Measurements from ENCODE around the gene PCSK4. TPM values are rescaled to one million over a fixed set of nuclear protein-coding genes. Genes with fewer than 3 reads are reported as not detected.
A peak's percentile ranks its signal among the peaks of the same experiment; 100 is the strongest.

The PCSK4 gene
- polyA plus RNA-seq, 1 of the 3 experiments (the other 2 are of a cell fraction): 6.6 TPM

DNA sequence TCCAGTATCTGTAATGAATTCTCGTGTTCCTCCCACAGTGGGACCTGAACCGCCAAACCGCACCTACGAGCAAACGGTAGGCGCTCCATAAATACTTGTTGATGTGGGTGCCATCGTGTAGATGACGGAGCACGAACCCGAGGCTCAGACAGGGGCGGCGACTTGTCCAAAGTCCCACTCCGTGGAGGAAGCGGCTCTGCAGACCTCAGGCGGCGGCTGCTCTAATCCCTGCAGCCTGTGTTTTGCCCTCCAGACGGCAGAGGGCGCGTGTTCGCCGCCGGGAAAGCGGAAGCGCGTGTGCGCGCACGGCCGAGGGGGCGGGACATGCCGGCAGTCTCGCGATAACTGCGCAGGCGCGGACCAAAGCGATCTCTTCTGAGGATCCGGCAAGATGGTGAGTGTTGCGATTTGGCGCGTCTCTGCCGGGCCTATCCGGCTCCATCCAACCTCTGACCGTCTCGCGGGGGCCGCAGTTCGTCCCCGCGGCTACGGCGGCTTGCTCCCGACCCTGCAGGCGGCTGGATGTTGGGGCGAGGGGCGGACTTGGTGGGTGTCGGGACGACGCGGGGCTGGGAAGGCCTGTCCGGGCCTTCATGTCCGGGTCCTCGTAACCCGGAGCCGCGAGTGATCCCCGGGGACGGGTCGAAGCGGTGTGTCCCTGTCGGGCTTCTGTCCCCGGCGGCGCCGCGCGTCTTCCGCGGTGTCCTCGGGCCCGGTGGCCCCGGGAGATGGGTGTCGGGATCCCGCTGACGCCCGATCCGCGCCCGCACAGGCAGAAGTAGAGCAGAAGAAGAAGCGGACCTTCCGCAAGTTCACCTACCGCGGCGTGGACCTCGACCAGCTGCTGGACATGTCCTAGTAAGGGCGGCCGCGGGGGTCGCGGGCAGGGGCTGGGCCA is 51.9 kb downstream of the PCSK4 start, which contains the start of gene RPS15:
Gene RPS15, plus strand, starts transcription at position 362 of the 898 bp plus-strand sequence. Its CDS starts 30 bp downstream, at position 392.
- Histone ChIP-seq H3K36me3 (replicated peaks in 1 of 2; ENCODE audit: control insufficient read depth in 1 of 2, insufficient read depth in 2 of 2, low read length in 1 of 2) (peaks cover 35 to 51% of the 10 kb centered on the region in 2 experiments), H3K9me3 (no peaks in the 10 kb centered on the region), H3K4me1 (ENCODE audit: control insufficient read depth in 1 of 2, insufficient read depth in 2 of 2, low read depth in 1 of 2, low read length in 1 of 2) (peaks cover 3 to 17% of the 10 kb centered on the region in 2 experiments; a peak in 3 of 4 replicates), H3K9ac (peak within 1 kb of the TSS; percentile 96), H4K20me1 (ENCODE audit: insufficient read depth) (peaks cover 50% of the 10 kb centered on the region), H3K4me2 (peak within 1 kb of the TSS; percentile 97), H3F3A (replicated peaks; ENCODE audit: insufficient read depth) (peaks cover 56% of the 10 kb centered on the region), H3K27ac (ENCODE audit: low read depth in 2 of 2, low read length in 1 of 2) (peak within 1 kb of the TSS; percentile 81 to 82), H3K27me3 (ENCODE audit: insufficient read depth) (no peaks in the 10 kb centered on the region), H3K9me2 (no peaks in the 10 kb centered on the region), H3K4me3 (ENCODE audit: low read depth in 2 of 2, low read length in 1 of 2) (peak within 1 kb of the TSS; percentile 80 to 81), H3K79me2 (ENCODE audit: insufficient read depth) (peaks cover 43% of the 10 kb centered on the region), H2AFZ (ENCODE audit: low read depth) (peak within 1 kb of the TSS; percentile 79; the same call in 1 of the 2 replicates)
- DNase-seq: peak; percentile 96
- 6% methylated on average over 27 of the region's 100 CpGs for WGBS (ENCODE audit: low lambda C conversion rate)
- ChIA-PET POLR2A (interaction anchor here (1.1 kb wide), 1 partner anchor 169 kb away, joined by 3 read pairs; the partner anchor contains the start of gene CIRBP), CTCF (interaction anchor here (0.7 to 2.0 kb wide), 6 partner anchors 9 to 122 kb away, joined by 3 to 9 read pairs (median 4); no protein-coding TSS in a partner anchor)
- TF ChIP-seq, protein P1, sequence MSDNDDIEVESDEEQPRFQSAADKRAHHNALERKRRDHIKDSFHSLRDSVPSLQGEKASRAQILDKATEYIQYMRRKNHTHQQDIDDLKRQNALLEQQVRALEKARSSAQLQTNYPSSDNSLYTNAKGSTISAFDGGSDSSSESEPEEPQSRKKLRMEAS (IDR thresholded peaks at IDR 0.05; ENCODE audit: low read depth): peak; percentile 89
- TF ChIP-seq RAD21 (IDR thresholded peaks at IDR 0.05; ENCODE audit: low read length): no peak
- TF ChIP-seq NRF1 (IDR thresholded peaks at IDR 0.05; ENCODE audit: low read depth, low read length): peak; percentile 50; the same call in 1 of the 2 replicates
- peak; percentile 86 for TF ChIP-seq CTCF (IDR thresholded peaks at IDR 0.05)
- 0 out of 4 replicates have a peak, but pooled peaks of 1 of the 2 experiments have one; percentile 30 for TF ChIP-seq EP300 (IDR thresholded peaks at IDR 0.05; ENCODE audit: borderline replicate concordance in 1 of 2, low read depth in 1 of 2, low read length in 1 of 2)
- TF ChIP-seq, protein P2, sequence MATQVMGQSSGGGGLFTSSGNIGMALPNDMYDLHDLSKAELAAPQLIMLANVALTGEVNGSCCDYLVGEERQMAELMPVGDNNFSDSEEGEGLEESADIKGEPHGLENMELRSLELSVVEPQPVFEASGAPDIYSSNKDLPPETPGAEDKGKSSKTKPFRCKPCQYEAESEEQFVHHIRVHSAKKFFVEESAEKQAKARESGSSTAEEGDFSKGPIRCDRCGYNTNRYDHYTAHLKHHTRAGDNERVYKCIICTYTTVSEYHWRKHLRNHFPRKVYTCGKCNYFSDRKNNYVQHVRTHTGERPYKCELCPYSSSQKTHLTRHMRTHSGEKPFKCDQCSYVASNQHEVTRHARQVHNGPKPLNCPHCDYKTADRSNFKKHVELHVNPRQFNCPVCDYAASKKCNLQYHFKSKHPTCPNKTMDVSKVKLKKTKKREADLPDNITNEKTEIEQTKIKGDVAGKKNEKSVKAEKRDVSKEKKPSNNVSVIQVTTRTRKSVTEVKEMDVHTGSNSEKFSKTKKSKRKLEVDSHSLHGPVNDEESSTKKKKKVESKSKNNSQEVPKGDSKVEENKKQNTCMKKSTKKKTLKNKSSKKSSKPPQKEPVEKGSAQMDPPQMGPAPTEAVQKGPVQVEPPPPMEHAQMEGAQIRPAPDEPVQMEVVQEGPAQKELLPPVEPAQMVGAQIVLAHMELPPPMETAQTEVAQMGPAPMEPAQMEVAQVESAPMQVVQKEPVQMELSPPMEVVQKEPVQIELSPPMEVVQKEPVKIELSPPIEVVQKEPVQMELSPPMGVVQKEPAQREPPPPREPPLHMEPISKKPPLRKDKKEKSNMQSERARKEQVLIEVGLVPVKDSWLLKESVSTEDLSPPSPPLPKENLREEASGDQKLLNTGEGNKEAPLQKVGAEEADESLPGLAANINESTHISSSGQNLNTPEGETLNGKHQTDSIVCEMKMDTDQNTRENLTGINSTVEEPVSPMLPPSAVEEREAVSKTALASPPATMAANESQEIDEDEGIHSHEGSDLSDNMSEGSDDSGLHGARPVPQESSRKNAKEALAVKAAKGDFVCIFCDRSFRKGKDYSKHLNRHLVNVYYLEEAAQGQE (IDR thresholded peaks at IDR 0.05; ENCODE audit: low read depth, low read length): peak; percentile 82; the same call in 1 of the 2 replicates
- TF ChIP-seq RCOR1 (IDR thresholded peaks at IDR 0.05; ENCODE audit: low read length): peak; percentile 69
- TF ChIP-seq POLR2AphosphoS5 (IDR thresholded peaks at IDR 0.05; ENCODE audit: low read depth, low read length): peak; percentile 99
- TF ChIP-seq, protein P3, sequence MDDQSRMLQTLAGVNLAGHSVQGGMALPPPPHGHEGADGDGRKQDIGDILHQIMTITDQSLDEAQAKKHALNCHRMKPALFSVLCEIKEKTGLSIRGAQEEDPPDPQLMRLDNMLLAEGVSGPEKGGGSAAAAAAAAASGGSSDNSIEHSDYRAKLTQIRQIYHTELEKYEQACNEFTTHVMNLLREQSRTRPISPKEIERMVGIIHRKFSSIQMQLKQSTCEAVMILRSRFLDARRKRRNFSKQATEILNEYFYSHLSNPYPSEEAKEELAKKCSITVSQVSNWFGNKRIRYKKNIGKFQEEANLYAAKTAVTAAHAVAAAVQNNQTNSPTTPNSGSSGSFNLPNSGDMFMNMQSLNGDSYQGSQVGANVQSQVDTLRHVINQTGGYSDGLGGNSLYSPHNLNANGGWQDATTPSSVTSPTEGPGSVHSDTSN (IDR thresholded peaks at IDR 0.05): peak; percentile 37; the same call in 1 of the 2 replicates
- TF ChIP-seq ZBTB33 (IDR thresholded peaks at IDR 0.05; ENCODE audit: borderline replicate concordance, low read depth): peak; percentile 99
- peak; percentile 85 for TF ChIP-seq FOXJ3 (CRISPR knock-in tag; IDR thresholded peaks at IDR 0.05)
- peak; percentile 91 for TF ChIP-seq GABPA (IDR thresholded peaks at IDR 0.05; ENCODE audit: low read depth)
- peak; percentile 14; the same call in 1 of the 2 replicates for TF ChIP-seq JUND (IDR thresholded peaks at IDR 0.05)
- no peak for TF ChIP-seq IRF3 (IDR thresholded peaks at IDR 0.05; ENCODE audit: low read depth, low read length)
- no peak for TF ChIP-seq RFX5 (IDR thresholded peaks at IDR 0.05; ENCODE audit: low read length)
- TF ChIP-seq USF1 (IDR thresholded peaks at IDR 0.05; ENCODE audit: borderline replicate concordance, low read depth): peak; percentile 50
- no peak; the same call in 1 of the 2 replicates for TF ChIP-seq NFIC (IDR thresholded peaks at IDR 0.05; ENCODE audit: borderline replicate concordance)
- TF ChIP-seq ELF1 (IDR thresholded peaks at IDR 0.05): peak; percentile 91
- peak; percentile 5; the same call in 1 of the 2 replicates for TF ChIP-seq SMC3 (IDR thresholded peaks at IDR 0.05; ENCODE audit: low read depth, low read length)
- TF ChIP-seq YY1 (IDR thresholded peaks at IDR 0.05; ENCODE audit: low read depth): peak; percentile 87

Data from SK-N-SH (cell line).